AML-193 (cell line): ENCODE results near the gene DMRTA2.
A peak's percentile ranks its signal among the peaks of the same experiment; 100 is the strongest.

Experiments
- DNase-seq, 2 experiments: peaks; one replicate each; lab custom pipeline; 2025; lab: John Stamatoyannopoulos, UW

Gene DMRTA2

DNA sequence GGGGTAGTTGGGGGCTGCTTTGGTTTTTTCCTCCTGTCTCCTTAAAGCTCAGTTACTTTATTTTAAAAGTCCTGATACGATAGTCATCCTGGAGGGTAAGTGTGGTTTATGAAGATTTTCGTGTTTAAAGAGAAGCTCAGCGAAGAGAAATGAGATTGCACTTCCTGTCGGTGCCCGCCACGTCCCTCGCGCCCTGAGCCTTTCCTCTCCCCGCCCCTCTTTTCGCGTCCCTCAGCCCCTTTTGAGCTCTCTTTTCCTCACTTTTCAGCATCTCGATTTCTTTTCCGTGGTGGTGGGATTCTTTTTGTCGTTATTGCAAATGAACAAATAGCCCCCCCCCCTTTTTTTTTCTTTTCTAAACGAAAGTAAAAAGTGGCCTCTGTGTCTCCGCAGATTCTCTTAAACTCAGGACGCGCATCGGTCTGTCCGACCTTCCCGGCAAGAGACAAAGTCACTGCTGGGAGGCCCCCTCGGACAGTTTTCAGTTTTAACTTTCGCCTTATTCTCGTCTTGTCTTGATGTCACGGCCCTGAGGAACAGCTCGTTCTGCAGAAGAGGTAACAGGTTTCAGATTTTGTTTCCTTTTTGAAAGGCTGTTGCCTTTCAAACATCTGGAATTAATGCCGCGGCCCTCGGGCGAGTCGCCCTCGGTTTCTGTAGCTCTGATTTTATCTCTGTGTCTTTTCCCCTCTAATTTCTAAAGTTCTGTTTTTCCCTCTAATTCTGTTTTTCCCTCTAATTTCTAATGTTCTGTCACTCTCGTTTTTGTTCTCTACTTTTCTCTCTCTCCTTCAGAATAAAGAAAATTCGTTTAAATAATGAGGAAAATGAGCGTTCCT lies 1.0 kb upstream of the DMRTA2 start:
- DNase-seq, result no peak

DNA sequence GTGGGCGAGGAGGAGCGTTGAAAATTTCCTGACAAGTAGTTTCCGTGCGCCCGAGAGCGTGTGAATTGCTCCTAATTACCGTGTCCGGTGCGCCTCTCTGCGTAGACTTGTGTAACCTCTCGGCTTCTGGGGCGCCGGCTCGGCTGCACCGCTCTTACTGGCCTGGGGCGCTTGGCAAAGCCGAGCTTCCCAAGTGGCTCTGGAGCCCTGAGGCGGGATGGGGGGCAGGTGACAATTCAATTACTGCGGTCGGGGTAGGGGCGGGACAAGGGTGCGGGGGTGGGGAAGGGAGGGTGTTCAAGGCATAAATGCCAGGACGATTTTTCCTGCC lies 392 bp upstream of the DMRTA2 start:
- DNase-seq, result no peak

DNA sequence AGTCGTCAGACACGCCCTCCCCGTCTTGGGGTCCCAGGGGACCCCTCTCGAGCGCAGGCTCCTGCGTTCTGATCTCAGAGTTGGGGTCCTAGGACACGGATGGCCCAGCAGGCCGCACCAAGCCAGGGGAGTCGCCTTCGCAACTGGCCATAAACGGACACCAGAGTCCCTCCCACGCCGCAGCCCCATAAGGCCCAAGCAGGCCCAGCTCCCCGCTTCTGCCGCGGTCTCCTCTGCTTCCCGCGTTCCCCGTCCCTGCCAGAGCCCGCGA lies 633 bp downstream of the DMRTA2 start:
- no peak for DNase-seq

DNA sequence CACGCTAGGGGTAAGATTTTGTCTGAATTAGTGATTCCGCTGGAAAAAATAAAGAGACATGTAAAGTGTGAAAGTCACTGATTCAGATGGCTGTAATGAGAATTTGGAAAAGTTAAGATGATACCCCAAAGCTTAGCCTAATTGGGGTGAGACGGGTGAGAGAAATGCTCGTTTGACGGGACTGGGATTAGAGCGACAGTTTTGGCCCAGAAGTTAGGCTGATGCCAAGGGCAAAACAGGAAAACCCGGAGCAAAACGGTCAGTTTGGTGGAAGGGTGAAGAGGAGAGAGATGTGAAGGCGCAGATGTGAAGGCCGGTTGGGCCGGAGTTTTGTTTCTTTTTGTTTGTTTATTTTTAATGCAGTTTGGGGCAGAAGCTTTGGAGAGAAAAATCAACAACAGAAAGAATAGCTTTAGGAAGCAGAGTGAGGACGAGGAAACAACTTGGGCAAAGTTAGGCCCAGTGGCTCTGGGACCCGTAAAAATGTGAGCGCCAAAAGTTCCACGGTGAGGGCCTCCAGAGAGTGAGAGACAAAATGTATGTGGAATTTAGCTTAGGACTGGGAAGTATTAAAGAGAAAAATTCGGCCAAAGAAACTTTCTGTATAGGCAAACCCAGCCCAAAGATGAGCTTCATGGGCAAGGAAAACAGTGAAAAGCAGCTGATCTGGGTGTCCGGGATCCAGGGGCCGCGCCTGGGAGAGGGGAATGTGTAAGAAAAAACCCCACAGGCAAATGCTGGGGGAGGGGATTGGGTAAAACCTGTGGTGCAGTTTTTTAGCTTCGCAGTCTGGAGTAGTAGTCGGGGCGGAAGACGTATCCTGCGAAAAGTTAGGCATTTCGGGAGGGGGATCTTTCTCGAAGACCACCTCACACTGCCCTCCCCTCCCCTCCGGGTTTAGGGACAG lies 1.2 kb downstream of the DMRTA2 start:
- no peak for DNase-seq

DNA sequence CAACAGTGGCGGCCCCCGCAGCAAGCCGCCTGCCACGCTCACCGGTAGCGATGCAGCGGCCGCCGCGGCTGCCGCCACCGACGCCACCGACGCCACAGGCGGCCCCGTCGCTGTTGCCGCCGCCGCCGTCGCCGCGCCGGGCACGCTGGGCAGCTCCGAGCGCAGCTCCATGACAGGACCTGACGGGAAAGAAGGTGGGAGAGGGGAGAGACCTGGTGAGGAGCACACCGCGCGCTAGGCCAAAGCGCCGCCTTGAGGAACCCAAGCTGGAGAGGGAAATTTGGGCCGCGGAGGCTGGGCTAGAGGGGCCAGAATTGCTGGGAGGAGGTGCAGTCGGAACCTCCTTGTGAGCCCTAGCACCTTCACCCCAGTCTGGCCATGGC lies 1.9 kb downstream of the DMRTA2 start:
- DNase-seq, result no peak

DNA sequence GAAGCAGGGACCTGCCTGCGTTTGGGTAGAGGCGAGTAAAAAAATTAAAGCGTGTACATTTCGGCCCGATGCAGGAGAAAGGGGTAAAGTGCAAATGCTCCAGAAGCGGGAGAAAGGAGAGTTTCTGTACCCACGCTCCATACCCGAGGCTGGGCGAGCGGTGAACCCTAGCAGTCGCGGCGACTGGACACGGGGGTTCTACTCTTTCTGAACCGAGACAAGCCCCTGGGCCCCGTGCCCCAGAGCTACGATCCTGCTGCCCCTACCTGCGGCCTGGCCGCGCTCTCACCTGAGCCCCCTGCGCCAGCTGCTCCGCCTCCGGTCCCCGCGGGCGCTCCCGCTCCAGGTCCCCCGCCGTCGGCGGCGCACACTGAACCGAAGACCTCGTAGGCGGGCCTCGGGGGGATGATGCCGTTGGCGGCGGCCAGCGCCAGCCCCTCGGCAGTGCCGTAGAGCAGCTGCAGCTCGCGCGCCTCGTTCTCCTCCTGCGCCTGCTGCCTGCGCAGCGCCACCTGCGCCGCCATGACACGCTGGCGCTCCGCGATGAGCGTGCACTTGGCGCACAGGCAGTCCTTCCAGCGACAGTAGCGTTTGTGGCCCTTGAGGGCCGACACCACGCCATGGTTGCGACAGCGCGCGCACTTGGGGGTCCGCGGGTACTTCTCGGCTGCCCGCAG lies 2.4 kb downstream of the DMRTA2 start:
- no peak for DNase-seq

DNA sequence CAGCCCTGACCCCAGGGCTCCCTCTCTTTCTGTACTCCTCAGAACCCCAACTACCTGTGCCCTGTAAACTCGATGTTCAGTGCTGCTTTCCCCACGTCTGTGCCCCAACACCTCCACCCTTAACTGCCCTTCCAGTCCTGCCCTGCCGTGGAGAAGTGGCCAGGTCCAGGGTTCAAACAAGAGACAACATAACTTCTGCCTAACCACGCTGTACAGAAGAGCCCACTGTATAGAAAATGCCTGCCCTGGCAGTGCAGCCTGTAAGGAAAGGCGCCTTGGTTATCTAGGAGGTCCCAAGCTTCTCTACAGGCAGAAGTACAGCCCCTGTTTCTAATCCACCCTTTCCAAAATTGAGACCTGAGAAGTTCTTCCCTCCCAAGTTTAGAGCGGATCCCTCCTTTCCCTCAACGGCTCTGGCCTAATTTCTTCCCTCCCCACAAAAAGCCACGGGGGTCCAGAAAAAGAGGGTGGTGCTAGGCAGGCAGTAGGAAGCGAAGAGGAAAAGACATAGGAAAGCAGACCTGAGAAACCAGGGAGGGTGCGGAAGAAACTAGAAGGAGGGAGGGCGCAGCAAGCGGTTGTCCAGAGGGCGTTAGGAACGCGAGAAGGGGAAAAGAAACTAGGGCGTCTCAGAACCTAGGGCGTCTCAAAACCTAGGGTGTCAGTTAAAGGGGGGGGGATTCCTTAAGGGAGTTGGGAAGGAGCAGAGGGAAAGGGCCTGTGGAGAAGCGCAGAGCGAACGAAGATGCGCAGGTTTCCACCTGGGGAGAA lies 3.2 kb downstream of the DMRTA2 start:
- no peak for DNase-seq

DNA sequence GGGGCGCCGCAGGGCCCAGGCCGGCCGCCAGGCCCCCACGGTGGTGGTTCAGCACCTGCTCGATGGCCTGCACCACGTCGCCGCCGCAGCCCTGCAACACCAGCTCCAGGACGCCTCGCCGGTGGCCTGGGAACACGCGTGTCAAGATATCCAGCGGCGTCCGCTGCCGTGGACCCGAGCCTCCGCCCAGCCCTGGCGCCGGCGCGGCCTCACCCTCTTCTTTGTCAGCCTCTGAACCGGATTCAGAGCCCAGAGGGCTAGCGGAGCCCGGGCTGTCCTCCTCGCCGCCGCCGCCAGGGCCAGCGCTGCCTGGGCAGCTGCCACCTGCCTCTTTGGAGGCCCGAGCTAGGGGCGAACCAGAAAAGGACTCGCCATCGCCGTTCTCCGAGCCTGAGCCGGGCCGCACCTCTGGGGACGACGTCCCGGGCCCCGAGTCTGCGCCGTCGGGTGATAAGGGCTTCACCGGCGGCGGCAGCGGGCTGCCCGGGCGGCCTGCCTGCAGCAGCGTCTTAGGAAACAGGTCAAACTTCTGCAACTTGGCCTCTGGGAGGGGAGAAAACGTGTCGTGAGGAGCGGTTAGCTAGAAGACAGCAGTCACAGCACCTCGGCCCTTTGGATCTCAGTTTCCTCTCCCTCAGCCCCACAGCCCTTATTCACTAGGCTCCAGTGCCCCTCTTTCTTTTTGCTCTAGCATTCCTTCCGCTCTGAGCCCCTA lies 3.9 kb downstream of the DMRTA2 start:
- no peak for DNase-seq

DNA sequence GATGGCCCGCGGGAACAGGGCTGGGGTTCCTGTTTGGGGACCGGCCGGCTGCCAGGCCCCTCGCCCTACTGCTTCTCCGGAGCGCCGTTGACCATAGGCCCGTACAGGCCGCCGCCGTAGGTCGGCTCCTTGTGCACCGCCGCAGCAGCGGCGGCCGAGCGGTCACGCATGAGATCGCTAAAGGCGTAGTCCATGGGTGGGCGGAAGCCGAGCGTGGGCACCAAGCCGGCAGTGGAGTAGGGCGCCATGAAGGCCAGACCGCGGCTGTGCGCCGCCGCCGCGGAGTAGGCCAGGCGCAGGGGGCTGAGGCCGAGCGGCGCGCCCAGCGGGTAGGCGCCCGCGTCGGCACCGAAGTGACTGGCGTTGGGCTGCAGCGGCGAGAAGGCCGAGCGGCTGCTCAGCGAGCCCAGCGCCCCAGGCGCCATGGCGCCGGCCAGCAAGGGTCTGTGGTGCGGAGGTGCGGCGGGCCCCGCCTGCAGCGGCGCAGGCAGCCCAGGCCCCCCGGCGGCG lies 4.6 kb downstream of the DMRTA2 start:
- DNase-seq, result no peak

DNA sequence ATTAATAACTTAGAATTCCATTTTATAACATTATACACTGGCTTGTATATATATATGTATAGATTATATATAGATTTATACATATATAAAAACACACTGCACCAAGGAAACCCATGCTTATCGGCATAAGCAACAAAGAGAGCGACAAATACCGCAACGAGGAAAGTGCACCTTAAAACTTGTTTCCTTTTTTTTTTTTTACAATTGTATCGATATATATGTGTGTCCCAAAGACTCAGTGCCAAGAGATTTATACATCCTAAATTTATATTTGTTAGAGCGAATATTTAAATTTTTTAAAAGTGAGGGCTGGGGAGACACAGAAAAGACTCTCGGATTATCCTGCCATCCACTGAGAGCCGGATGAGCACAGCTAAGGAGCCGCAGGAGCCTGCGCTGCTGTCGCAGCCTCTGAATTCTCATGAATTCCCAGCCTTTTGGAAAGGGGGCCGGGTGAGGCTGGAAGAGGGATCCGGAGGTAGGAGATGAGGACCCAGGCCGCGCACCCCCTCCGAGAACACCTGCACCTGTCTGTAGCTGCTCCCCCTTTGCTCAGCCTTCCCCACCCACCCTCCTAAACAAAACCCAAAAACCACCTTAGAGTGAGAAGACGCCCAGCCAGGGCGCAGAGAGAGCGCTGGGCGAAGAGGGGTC lies 5.2 kb downstream of the DMRTA2 start:
- no peak for DNase-seq

DNA sequence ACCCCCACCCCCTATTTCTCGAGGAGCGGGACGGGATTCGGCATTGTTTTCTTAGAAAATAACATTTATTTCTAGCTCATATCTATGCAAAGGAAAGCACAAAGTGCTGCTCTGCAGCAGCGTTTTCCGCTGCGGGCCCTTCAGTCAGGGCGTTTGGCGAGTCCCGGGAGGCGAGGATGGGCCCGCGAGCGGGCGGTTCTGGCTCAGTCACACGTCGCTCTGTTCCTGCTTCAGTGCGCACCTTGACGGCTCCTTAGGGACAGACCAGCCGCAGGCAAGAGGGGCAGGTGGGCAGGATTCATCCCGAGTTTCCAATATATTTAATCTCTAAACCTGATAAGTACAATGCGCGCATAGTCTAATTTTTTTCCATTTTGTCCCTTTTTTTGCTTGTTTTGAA lies 5.7 kb downstream of the DMRTA2 start:
- no peak for DNase-seq

DNA sequence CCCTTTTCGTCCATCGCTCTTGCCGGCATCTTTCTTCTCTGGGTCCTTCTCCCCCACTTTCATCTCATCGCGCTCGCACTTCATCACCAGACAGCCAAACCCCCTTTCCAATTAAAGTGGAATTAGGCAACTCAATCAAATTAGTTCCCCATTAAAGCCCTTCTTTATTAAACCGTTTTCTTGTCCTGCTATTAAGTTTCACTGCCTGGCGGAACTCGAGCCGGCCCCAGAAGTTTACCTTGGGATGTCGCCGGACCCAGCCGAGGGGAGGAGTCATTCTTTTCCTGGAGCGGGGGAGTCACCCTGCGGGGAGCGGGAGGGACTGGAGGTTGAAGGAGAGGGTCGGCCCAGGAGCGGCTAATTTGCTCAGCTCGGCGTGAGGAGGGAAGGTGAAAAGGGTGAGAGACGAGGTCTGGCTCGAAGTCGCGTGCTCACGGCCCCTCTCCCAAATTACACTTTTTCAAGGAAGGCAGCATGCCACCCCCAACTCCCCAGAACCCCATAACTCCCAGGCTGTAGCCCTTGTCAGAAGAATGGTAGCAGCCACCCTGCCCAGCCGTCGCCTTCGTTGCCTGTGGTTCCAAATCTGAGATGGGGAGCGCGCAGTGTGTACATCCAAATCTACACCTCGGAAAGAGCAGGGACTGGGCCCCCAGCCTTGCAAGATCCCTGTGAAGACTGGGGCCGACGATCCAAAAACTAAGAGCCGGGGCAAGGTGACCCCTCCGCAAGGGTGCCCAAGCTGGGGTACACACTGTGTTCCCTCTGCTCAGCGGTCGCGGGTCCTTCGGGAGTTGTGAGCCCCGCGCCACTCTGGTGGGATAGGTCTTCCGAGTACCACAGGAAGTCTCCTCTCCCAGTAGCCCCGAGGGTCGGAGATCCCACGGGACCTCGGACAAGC lies 6.4 kb downstream of the DMRTA2 start:
- no peak for DNase-seq

DNA sequence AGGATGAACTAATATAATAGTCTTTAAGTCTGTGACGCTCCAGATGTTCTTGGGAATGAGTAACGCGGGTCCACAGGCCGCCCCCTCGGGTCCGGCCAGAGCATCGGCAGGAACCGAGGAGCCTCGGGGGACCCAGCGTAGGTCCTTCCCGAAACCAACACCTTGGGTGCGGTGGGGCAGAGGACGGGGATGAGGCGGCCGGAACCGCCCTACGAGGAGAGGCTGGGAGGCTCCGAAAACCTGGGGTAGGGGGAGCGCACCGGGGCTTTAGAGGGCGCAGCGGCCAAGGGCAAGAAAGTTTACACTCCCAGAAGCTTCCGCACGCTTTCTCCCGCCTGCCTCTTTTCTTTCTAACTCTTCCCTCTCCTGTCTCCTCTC lies 7.1 kb downstream of the DMRTA2 start:
- DNase-seq, result no peak

DNA sequence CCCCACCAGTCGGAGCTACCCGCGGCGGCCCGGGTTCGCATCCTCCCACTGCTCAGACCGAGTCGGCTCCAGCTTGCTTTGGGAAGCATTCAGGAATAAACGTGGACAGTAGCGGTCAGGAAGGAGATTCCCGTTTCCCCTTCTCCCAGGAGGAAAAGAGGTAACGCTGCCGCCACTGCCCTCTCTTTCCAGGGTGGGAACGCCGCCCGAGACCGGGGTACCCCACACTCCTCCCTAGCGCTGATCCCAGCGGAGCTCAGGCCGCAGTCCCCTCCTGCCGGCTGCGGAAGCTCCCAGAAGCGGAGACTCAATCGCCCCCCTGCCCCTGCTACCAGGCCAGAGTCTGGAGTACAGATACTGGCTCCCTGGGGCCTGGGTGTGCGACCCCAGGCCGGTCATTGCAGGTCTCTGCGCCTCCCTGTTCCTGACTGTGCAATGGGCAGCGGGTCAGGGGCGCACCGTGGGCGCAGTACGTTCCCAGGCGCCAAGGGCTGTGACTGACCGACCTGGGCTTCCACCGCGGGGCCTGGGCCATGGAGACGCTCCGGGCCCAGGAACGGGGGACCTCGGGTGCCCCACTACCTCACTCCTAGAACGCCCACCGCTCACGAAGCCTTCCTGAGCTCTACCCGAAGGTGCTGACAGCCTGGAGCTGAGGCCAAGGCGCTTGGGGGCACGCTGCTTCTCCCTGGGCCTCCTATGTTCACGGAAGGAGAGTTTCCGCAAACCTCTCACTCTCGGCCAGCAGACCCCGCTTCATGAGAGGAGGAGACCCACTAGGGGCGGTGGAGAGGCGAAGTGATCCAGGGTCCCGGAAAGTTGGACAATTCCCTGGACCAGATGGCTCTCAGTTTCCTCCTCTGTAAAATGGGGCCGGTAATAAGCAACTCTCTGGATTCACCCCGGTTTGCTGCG lies 7.8 kb downstream of the DMRTA2 start:
- DNase-seq, result no peak

DNA sequence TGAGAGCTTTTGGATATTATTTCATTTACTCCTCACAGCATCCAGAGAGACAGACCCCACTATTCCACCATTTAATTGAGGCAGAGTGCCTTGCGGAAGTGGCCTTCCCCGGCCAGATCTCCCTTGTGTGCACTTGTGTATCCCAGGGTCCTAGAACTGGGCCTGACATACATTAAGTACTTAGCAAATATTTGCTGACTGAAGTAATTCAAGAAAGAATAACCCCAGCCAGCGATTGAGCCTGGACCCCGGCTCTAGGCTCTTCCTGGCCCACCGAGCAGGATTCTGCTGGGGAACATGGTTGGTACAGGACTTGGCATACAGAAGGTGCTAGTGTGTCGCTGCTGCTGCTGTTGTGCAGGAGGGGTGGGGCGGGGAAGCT lies 8.4 kb downstream of the DMRTA2 start:
- DNase-seq, result no peak

DNA sequence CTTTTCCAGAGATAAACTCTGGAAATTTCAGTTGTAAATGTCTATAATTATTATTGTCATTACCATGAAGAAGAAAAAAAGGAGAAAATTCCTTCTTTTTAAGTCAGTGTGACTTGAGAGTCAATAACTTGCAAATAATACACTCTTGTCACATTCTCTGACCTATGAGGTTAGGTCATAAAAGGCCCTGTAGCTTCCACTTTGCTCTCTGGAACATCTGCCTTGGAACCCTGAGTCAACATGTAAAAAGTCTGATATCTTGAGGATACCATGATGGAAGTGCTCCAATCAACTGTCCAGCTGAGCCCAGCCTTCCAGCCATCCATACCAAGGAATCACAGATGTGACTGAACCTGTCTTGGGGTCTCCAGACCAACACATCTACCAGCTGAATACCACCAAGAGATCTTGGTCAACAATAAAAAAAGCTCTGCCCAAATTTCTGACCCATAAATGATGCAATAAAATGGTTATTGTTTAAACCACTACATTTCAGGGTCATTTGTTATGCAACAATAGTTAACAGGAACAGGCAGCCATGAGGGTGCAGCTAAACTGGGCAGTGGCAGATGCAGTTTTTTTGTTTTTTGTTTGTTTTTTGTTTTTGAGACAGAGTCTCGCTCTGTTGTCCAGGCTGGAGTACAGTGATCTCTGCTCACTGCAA lies 10.3 kb downstream of the DMRTA2 start:
- peak in 1 of 2 experiments; percentile 7 for DNase-seq

DNA sequence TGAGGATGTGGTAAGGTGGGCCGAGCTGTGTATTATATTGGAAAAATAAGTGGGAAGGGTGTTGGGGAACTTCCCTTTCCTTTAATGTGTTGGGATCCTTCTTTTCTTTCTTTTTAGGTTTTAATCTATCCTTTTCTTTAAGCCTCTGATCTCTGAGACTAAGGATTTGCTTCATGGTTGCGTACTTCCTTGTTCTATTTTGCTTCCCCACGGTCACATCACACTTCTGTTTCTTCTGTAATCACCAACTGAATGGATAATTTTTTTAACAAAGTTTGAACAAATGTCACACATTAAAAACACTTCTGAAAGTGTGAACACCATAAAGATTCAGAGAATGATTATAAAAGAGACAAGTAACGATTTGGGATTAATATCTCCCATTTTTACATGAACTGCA lies 17.4 kb downstream of the DMRTA2 start:
- DNase-seq, result no peak

DNA sequence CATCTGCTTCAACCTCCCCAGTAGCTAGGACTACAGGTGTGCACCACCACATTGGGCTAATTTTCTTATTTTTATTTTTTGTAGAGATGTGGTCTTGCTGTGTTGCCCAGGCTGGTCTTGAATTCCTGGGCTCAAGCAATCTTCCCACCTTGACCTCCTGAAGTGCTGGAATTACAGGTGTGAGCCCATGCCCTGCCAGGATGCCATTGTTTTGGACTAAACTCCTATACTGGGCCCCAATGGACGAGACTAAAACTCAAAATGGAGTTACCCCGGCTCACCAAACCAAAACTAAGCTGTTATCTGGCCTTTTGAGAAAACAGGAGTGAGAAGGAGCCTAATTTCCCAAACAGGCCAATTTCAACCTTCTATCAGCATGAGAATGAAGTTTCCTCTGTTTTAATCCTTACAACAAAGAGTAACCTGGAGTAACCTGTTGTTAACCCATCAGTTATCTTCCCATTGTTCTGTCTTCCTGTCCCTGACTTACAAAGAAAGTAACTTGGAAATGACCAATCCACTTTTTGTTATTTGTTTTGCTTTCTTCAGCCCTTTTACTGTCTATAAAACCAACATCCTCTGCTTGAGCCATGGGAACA lies 29.6 kb downstream of the DMRTA2 start:
- no peak for DNase-seq
